Neural crest cell (in vitro differentiated cells): ENCODE results near the gene CCDC150. TPM values are rescaled to one million over a fixed set of nuclear protein-coding genes. Genes with fewer than 3 reads are reported as not detected.

Source experiments
- DNase-seq: peaks from one replicate; pipeline ENCODE4 v3.0.0; 2021; ENCODE audit warnings: low read depth, mixed read lengths, low spot score
- H3K27ac Mint-ChIP-seq: one replicate; pipeline ENCODE4 v1.8.0; 2021; ENCODE audit warnings: mild to moderate bottlenecking, mixed read lengths; ENCODE audit not compliant: unreplicated experiment
- H3K27me3 Mint-ChIP-seq: 2 replicates; pipeline ENCODE4 v1.8.0; 2021; ENCODE audit warnings: low read depth, mild to moderate bottlenecking, mixed read lengths
- H3K36me3 Mint-ChIP-seq: 2 replicates; pipeline ENCODE4 v1.8.0; 2021; ENCODE audit warnings: low read depth, mild to moderate bottlenecking, mixed read lengths
- H3K4me1 Mint-ChIP-seq: 2 replicates; pipeline ENCODE4 v1.8.0; 2021; ENCODE audit warnings: mixed read lengths
- H3K4me3 Mint-ChIP-seq: one replicate; pipeline ENCODE4 v1.8.0; 2021; ENCODE audit warnings: mild to moderate bottlenecking, mixed read lengths
- H3K9me3 Mint-ChIP-seq: 2 replicates; pipeline ENCODE4 v1.8.0; 2021; ENCODE audit warnings: mixed read lengths
- CTCF ChIP-seq: fragments of 200-600 bp; sonication (generic); conservative IDR thresholded peaks from 2 replicates; pipeline ENCODE4 v1.5.0; 2021; ENCODE audit warnings: antibody characterized with exemption, mild to moderate bottlenecking
- total RNA-seq: library from RNA; stranded (reverse); gene quantifications from 2 replicates; pipeline ENCODE4 v1.2.1, GENCODE V29; 2021

Gene CCDC150
- total RNA-seq, 1 donor from 2014 or later, result 31.8 TPM

- DNase-seq, result no peak
- H3K4me1 Mint-ChIP-seq, result no peaks in the 10 kb centered on the region
- H3K36me3 Mint-ChIP-seq, result peaks cover 22% of the 10 kb centered on the region
- no peak overlapping the region for H3K27ac Mint-ChIP-seq
- peaks cover 5% of the 10 kb centered on the region for H3K9me3 Mint-ChIP-seq
- no peak overlapping the region for H3K4me3 Mint-ChIP-seq
- TF ChIP-seq CTCF, result no peak
- H3K27me3 Mint-ChIP-seq, result no peaks in the 10 kb centered on the region
Observed at GRCh38 chr2:196712867-196713266, 73.4 kb downstream of the CCDC150 start.

GRCh38 chr2:196718419-196719109, 79.0 kb downstream of the CCDC150 start:
- no peak for TF ChIP-seq CTCF

GRCh38 chr2:196719110-196719872, 79.8 kb downstream of the CCDC150 start:
- TF ChIP-seq CTCF, result peak; percentile 18
- Mint-ChIP-seq H3K27me3 (no peaks in the 10 kb centered on the region), H3K4me3 (no peak overlapping the region), H3K4me1 (peaks cover 11% of the 10 kb centered on the region), H3K27ac (peak overlapping the region; percentile 55), H3K9me3 (no peaks in the 10 kb centered on the region), H3K36me3 (peaks cover 6% of the 10 kb centered on the region)
- no peak for DNase-seq

More at GRCh38 chr2:196718419-196719109, 79.0 kb downstream of the CCDC150 start:
- peak overlapping the region; percentile 55 for H3K27ac Mint-ChIP-seq
- DNase-seq, result no peak
- H3K27me3 Mint-ChIP-seq, result no peaks in the 10 kb centered on the region
- H3K4me1 Mint-ChIP-seq, result peaks cover 11% of the 10 kb centered on the region
- H3K9me3 Mint-ChIP-seq, result no peaks in the 10 kb centered on the region
- H3K4me3 Mint-ChIP-seq, result no peak overlapping the region
- H3K36me3 Mint-ChIP-seq, result peaks cover 5% of the 10 kb centered on the region

- no peak for DNase-seq
- Mint-ChIP-seq H3K27ac (no peak overlapping the region), H3K9me3 (no peaks in the 10 kb centered on the region), H3K4me3 (no peak overlapping the region), H3K27me3 (no peaks in the 10 kb centered on the region), H3K4me1 (peaks cover 8% of the 10 kb centered on the region), H3K36me3 (peaks cover 10% of the 10 kb centered on the region)
- TF ChIP-seq CTCF, result no peak
Observed at GRCh38 chr2:196723571-196723970, 84.1 kb downstream of the CCDC150 start.

GRCh38 chr2:196725218-196725617, 85.7 kb downstream of the CCDC150 start:
- Mint-ChIP-seq H3K4me1 (no peaks in the 10 kb centered on the region), H3K9me3 (no peaks in the 10 kb centered on the region), H3K36me3 (peaks cover 14% of the 10 kb centered on the region), H3K4me3 (no peak overlapping the region), H3K27ac (no peak overlapping the region), H3K27me3 (no peaks in the 10 kb centered on the region)
- TF ChIP-seq CTCF, result no peak
- no peak for DNase-seq
